COLO668 (cell line): ENCODE measurements around the gene INHBA.

Source experiments
- DNase-seq: peaks from one replicate; lab custom pipeline; 2025; ENCODE audit not compliant: unreplicated experiment; lab: John Stamatoyannopoulos, UW

Gene INHBA

GRCh38 chr7:41711283-41712064, 8.6 kb upstream of the INHBA start:
- DNase-seq, result peak; percentile 29

- no peak for DNase-seq
Observed at GRCh38 chr7:41710838-41711237, 7.9 kb upstream of the INHBA start.

DNA sequence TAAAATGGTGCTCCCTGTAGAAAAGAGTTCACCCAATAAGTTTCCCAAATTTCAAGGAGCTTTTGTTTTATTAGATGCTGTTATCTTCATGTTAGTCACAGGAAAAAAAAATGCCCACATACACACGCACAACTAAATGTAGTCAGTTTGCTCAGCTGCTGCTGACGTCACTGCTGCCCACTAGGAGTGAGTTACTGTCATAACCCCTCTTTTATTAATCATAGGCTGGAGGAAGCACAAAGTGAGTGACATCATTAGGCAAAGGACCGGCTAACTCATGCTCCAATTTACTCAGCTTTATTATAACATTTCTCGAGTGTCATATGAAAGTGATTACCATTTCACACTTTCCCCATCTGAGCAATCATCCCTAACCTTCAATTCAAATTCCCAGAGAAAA, 6.7 kb upstream of the INHBA start:
- DNase-seq, result no peak

DNA sequence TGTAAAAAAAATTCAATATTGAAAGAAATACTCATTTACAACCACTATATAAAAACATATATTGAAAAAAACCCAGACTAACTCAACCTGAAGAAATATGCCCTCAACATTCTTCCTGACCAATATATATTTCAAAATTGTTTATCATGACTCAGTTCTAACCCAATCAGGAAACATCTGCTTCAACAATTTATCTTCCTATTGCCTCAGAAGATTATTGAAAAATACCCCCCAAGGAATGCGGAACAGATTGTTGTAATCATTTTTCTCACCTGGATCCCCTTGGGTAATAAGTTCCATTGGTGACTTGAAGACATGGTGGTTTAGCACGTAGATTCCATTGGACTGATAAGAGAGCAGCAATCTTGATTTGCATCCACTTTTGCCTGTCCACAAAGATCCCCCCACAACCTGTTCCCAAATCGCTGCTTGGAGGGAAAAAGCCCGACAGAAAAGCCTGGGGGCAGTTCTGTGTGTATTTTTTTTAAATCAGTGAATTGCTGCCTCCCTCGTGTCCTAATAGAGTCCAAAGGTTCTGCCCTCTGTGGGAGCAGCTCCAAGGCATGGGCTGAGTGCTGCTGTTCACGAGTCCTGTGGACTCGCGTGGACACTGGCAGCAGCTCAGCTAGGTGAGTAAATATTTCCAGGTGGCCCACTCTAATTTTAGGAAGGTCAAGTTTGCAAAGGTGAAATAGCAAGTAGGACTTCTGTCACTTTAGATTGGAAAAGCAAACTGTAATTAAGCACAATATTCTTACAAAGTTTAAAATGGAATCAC, 5.9 kb upstream of the INHBA start:
- DNase-seq, result no peak

DNA sequence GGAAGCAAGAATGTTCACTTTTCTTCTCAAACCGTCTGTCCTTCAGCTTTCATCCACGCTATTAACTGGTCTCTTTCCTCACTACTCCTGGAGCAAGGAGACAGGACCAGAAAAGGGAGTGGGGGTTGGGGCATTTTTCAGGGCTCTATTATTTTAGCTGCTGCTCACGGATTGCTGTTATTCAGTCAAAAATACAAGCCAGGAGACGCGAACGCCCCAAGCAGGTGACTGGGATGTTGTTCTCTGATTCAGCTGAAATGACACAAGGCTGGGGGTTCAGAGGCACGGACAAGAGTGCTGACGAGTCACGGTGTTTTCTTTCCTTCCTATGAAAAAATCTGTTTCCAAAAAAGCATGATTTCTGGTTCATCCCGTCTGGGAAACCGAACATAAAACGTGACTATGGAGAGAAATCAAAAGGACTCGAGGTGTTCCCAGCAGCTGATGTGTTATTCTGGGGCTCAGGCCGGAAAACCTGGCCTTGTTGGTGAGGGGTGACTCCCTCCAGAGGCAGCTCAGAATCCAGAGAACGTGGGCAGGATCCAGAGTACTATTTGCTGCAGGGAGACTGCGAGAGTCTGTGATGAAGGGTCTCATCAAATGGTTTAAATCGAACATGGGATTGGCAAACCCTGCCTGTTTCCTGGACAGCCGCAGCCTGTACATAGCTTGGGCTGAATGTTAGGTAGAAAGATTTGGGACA, 3.5 kb upstream of the INHBA start:
- no peak for DNase-seq

GRCh38 chr7:41705109-41705901, 2.4 kb upstream of the INHBA start:
- peak; percentile 87 for DNase-seq

GRCh38 chr7:41701068-41701941, 1.6 kb downstream of the INHBA start:
- DNase-seq, result no peak

DNA sequence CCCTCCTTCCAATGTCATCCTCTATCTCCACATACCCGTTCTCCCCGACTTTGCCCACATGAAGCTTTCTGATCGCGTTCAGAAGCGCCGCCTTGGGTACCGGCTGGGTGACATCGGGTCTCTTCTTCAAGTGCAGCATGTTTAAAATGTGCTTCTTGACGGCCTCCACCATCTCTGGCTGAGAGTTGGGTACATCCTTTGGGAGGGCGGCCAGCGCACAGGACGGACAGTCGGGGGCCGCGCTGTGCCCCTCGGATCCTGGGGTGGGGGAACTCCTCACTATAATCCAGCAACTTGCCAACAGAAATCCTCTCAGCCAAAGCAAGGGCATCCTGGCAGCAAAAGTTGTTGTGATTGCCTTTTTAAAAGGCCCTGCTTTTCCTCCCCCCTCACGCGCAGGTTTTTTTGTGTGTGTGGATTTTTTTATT, 2.8 kb downstream of the INHBA start:
- DNase-seq, result no peak

- DNase-seq, result no peak
Observed at GRCh38 chr7:41699516-41699915, 3.4 kb downstream of the INHBA start.

DNA sequence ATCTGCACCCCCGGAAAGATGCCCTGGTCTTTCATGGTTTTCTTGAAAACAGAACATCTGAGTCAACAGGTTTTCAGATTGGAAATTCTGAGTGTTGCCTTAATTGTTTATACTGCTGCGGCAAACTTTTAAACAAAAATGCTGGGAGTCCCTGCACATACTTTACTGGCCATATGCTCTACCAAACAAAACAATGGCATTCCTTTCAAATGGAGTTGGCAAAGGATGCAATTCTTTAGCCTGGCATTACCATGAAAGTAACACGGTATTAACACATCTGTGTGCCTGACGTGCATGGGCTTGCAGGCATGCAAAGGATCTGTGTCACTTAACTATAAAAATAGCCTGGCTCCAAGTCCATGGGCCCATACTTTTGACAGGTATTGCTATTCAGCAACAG, 4.2 kb downstream of the INHBA start:
- no peak for DNase-seq

DNA sequence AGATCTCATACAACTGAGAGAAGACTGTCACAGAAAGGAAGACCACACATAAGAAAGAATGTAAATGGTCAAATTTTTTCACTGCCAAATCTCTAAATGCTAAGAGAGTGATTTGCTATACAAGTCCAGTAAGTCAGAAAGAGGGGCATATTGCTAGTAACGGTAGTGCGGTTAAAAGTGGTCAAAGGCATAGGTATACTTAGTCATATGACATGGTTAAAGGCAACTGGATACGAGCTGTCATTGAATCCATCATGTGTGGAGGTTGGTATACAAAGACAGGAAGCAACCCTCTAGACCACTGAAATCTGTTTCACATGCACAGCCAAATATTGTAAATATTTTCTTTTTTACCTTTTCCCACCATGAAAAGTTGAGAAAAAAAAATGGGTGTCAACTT, 4.8 kb downstream of the INHBA start:
- DNase-seq, result no peak

DNA sequence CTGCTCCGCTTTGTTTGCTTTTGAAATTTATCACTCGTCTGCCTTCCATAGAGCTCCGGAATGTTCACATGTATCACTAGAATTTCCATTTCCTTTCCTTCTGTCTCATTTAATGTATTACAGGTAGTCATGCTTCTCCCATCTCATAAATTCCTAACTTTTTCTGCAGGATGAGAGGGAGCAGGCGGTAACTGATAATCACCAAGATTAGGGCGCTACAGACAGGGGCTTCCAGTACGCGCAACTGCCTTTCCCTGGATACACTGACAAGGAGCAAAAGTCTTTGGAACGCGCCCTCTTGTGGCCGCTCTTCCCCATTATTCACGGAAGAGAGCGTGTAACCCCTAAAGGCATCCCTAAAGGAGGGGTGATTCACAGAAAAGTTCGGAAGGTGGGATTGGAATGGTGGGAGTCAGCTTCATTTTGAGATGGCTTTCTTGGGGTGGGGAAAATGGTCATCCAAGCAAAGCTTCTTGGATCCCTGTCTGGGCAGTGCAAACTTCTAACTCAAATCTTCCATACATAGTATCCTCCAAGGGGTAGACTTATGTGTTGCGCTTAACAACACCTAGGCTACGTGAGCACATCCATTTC, 6.5 kb downstream of the INHBA start:
- DNase-seq, result peak; percentile 75

- no peak for DNase-seq
Observed at GRCh38 chr7:41695661-41696322, 7.1 kb downstream of the INHBA start.

- DNase-seq, result no peak
Observed at GRCh38 chr7:41694495-41694894, 8.4 kb downstream of the INHBA start.

DNA sequence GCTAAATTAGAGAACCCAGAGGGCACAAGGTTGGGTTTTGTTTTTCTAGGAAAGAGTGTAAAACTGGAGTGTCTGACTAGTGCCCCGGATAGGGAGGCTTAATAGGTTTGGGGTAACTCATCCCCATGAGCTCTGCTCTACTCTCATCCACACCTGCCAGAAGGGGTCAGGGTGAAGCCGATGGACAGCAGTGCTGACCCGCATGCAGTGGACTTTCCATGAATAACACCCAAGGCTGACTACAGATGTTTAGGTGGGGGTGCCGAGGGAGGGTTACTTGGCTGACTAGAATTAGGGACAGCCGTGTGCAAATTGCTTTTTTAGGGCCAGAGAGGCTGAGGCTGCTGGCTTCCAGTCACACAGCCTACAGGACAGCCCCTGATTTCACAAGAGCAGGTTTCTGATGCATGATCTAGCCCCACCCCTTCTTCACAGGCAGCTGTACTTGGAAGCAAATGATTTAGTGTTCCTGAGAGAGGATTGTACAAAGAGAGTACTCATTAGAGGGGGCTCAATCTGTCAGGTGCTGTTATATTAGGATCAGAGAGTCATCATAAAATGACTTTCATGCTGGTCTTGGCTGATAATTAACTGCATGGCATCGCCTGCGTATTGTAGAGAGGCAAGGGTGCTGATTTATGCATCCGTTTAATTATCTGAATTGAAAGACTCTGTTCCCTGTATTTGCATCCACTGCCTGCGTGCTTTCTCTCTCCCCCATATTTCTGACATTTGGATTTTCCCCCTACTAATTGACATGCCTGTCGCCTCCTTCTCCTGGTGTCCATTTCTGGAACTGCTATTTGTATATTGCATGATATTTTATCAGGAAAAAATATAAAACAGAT, 9.5 kb downstream of the INHBA start:
- no peak for DNase-seq

DNA sequence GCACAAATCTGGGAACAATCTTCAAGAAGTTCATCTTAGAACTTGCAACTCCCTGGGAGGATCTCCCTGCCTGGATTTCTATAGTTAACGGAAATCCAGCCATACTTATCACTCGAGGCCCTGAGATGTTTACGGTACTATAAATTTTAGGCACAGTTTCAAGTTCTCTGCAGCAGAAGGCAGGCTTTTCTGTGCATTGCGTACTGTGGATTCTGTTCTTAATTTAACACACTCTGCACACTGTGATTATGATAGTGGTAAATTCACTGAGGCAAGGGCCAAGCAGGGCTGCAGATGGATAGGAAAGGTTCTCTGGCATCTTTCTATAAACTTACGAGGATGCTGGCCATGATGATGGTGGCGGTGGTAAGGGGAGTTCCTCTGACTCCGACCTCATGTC, 10.6 kb downstream of the INHBA start:
- no peak for DNase-seq

GRCh38 chr7:41691286-41692190, 11.4 kb downstream of the INHBA start:
- no peak for DNase-seq
